ENCODE data around the gene SLIT1.
A peak's percentile ranks its signal among the peaks of the same experiment; 100 is the strongest.

GRCh38 chr10:97025613-97026242 lies 160.0 kb downstream of the SLIT1 start:
- TF ChIP-seq CTCF (IDR thresholded peaks at IDR 0.05) (peak; percentile 34 to 78 (median 72)), POLR2A (IDR thresholded peaks at IDR 0.05) (no peak)
